Measurements from ENCODE around the gene RAPGEF6.

Gene RAPGEF6

GRCh38 chr5:131539251-131539650 is 95.8 kb downstream of the RAPGEF6 start:
- no peak for DNase-seq (ENCODE audit: low read depth)

- no peak for DNase-seq (ENCODE audit: low read depth)
These were observed 96.8 kb downstream of the RAPGEF6 start for GRCh38 chr5:131538177-131538593.

GRCh38 chr5:131536850-131537448 is 98.1 kb downstream of the RAPGEF6 start:
- DNase-seq (ENCODE audit: low read depth), result no peak

GRCh38 chr5:131536211-131536826 is 98.7 kb downstream of the RAPGEF6 start:
- DNase-seq (ENCODE audit: low read depth), result no peak

GRCh38 chr5:131534974-131535373 is 100.1 kb downstream of the RAPGEF6 start:
- DNase-seq (ENCODE audit: low read depth), result no peak

GRCh38 chr5:131533836-131534235 is 101.2 kb downstream of the RAPGEF6 start:
- DNase-seq (ENCODE audit: low read depth), result no peak

- no peak for DNase-seq (ENCODE audit: low read depth)
These were observed 102.9 kb downstream of the RAPGEF6 start for GRCh38 chr5:131532031-131532640.

- no peak for DNase-seq (ENCODE audit: low read depth)
These were observed 104.2 kb downstream of the RAPGEF6 start for GRCh38 chr5:131530706-131531331.

GRCh38 chr5:131528682-131529081 is 106.3 kb downstream of the RAPGEF6 start:
- no peak for DNase-seq (ENCODE audit: low read depth)

- DNase-seq (ENCODE audit: low read depth), result no peak
These were observed 109.2 kb downstream of the RAPGEF6 start for GRCh38 chr5:131525805-131526204.

- DNase-seq (ENCODE audit: low read depth), result no peak
These were observed 110.6 kb downstream of the RAPGEF6 start for GRCh38 chr5:131524431-131524830.

- no peak for DNase-seq (ENCODE audit: low read depth)
These were observed 111.4 kb downstream of the RAPGEF6 start for GRCh38 chr5:131523500-131524185.

- no peak for DNase-seq (ENCODE audit: low read depth)
These were observed 113.8 kb downstream of the RAPGEF6 start for GRCh38 chr5:131521252-131521651.

- DNase-seq (ENCODE audit: low read depth), result no peak
These were observed 119.7 kb downstream of the RAPGEF6 start for GRCh38 chr5:131515348-131515747.

GRCh38 chr5:131514316-131515283 is 120.4 kb downstream of the RAPGEF6 start:
- no peak for DNase-seq (ENCODE audit: low read depth)

- no peak for DNase-seq (ENCODE audit: low read depth)
These were observed 121.2 kb downstream of the RAPGEF6 start for GRCh38 chr5:131513780-131514179.

- no peak for DNase-seq (ENCODE audit: low read depth)
These were observed 123.1 kb downstream of the RAPGEF6 start for GRCh38 chr5:131511934-131512333.

GRCh38 chr5:131509801-131510200 is 125.2 kb downstream of the RAPGEF6 start:
- DNase-seq (ENCODE audit: low read depth), result no peak

- DNase-seq (ENCODE audit: low read depth), result no peak
These were observed 129.7 kb downstream of the RAPGEF6 start for GRCh38 chr5:131505237-131505908.

- DNase-seq (ENCODE audit: low read depth), result no peak
These were observed 138.7 kb downstream of the RAPGEF6 start for GRCh38 chr5:131496400-131496713.
